GM12801 (cell line): Measurements from ENCODE around the gene SPIB.

Source experiments
- TF ChIP-seq, protein P1 (sequence below): IDR thresholded peaks from one replicate; pipeline ENCODE4 v1.5.1; 2011; ENCODE audit warnings: control low read depth; ENCODE audit not compliant: insufficient read length; ENCODE audit errors: extremely low read depth

Gene SPIB

DNA sequence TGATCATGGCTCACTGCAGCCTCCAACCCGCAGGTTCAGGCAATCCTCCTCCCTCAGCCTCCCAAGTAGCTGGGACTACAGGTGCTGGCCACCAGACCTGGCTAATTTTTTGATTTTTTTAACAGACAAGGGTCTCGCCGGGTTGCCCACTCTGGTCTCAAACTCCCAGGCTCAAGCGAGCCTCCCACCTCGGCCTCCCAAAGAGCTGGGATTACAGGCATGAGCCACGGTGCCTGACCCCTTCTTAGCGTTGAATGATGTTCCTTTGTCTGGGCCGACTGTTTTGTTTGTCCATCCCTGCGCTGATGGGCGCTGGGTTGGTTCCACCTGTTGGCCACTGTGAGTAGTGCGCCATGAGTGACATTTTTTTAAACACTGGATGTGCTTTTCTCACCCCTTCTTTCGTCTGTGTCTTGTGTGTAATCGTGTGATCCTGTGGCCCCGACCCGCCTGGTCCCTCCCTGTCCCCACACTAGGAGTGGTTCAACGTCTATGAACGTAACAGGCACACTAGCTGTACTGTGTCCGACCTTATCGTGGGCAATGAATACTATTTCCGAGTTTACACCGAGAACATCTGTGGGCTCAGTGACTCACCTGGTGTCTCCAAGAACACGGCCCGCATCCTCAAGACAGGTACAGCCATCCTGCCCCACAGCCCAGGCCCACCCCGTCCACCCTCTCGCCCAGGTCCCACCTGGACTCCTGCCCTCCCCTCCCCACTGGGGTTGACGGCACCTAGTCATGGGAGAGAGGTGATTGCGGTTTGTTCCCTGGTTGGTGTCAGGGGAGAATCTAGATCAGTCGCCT lies 42.5 kb downstream of the SPIB start:
- TF ChIP-seq, protein P1, sequence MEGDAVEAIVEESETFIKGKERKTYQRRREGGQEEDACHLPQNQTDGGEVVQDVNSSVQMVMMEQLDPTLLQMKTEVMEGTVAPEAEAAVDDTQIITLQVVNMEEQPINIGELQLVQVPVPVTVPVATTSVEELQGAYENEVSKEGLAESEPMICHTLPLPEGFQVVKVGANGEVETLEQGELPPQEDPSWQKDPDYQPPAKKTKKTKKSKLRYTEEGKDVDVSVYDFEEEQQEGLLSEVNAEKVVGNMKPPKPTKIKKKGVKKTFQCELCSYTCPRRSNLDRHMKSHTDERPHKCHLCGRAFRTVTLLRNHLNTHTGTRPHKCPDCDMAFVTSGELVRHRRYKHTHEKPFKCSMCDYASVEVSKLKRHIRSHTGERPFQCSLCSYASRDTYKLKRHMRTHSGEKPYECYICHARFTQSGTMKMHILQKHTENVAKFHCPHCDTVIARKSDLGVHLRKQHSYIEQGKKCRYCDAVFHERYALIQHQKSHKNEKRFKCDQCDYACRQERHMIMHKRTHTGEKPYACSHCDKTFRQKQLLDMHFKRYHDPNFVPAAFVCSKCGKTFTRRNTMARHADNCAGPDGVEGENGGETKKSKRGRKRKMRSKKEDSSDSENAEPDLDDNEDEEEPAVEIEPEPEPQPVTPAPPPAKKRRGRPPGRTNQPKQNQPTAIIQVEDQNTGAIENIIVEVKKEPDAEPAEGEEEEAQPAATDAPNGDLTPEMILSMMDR, result peak; percentile 41

DNA sequence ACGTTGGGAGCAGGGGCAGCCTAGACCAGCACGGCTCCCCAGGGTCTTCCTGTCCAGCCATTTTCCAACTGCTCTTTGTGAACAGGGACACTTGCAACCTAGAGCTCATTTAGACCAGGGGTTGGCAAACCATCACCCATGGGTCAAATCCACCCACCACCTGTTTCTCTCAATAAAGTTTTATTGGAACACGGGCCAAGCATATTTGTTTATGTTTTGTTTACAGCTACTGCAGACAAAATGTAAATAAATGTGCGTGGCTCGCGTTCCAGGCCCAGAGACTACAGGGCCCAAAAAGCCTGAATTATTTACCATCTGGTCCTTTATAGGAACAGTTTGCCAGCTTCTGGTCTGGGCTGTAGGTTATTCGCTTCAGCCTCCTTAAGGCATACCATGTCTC lies 44.2 kb downstream of the SPIB start:
- TF ChIP-seq, protein P1, result no peak

DNA sequence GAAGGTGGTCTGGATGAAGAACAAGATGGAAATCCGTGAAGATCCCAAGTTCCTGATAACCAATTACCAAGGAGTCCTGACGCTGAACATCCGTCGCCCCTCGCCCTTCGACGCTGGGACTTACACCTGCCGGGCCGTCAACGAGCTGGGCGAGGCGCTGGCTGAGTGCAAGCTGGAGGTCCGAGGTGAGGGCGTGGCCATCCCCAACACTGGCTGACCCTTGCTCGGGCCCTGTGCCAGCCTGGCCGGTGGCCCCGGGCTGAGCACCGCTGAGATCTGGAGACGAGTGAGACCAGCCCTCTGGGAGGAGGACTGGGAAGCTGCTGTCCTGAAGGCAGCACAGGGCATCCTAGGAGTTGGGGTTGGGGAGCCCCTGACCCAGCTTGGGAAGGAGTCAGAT lies 45.6 kb downstream of the SPIB start:
- TF ChIP-seq, protein P1, result no peak

DNA sequence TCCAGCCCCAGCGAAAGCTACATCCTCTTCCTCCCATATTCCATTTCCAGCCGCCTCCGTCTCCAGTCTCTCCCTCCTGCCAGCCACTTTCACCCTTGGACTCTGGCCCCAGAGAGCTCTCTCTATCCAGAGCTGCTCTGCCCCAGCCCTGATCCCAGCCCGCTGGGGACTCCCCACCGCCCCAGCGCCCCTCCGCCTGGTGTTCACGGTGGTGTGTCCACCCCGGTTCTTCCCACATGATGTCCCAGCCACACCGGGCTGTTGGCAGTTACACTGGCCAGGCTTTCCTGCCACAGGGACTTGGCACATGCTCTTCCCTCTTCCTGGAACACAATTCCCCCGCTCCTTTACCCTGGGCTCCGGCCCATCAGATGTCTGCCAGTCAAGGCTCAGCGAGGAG lies 46.3 kb downstream of the SPIB start:
- TF ChIP-seq, protein P1, result no peak

DNA sequence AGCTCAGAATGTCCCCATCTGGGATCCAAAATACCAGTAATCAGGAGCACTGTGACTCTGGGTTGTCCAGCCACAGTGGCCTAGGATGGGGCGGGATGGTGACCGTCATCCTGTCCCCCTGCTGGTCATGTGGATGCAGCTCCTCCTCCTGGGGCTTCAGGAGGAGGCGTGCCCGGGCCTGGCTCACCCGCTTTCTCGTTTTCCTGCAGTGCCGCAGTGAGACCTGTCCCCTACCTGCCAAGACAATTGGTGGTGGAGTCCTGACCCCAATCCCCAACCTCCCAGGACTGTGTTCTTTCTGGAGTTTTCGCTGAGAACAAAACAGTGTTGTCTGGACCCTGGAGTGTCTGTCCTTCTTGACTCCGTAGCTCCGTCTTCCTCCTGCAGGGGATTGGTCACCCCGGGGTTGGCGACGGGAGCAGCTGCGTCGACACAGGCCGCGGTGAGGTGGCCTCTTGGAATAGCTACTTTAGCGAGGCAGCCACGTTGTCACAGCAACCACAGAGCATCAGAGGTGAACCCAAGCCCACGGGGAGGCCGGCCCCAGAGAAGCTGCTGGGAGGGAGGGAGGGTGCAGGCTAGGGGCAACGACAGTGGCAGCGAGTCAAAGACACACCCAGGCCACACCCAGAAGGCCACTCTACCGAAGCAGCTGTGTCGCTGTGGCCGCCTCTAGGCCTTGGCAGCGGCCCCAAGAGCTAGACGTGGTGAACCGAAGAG lies 47.4 kb downstream of the SPIB start:
- TF ChIP-seq, protein P1, result no peak

DNA sequence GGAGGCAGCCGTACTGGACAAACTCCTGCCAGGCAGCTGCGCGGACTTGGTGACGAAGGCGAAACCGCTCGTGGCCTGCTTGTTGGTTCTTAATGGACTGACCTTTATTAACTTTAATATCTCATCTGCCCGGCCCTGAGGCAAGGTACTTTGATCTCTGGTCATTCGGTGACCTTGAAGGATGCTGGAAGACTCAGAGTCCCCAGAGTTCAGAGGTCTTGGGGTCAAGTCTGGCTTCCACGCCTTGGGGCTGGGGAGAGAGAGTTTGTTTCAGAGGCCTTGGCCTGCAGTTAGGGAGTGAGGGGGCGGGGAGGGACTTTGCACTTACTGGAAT lies 47.9 kb downstream of the SPIB start:
- TF ChIP-seq, protein P1, result no peak

DNA sequence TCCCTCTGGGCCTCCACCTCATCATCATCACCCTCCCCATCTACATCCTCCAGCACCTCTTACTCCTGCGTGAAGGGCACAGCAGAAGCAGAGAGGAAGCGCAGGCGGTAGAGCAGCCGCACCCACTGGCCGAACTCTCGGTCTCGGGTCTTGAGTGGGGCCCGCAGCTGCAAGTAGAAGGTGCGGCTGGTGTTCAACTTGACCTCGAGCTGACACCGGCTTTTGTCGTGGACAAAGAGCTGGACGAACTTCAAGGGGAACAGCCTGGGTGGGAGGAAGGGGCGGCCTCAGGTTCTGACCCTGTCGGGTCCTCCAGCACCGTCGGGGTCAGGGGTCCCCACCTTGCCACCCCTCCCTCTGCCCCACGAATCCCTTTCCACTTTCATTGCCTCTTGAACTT lies 48.8 kb downstream of the SPIB start:
- TF ChIP-seq, protein P1, result no peak
